GM12874 (cell line): ENCODE data around the gene MRPL36.

ENCODE experiments used
- CTCF ChIP-seq: IDR thresholded peaks from 2 replicates; pipeline ENCODE4 v1.5.1; 2011; ENCODE audit warnings: low read depth, mild to moderate bottlenecking, control low read depth, low read length, moderate library complexity; ENCODE audit not compliant: insufficient read depth

MRPL36 gene

GRCh38 chr5:1830571-1831228, 31.1 kb upstream of the MRPL36 start:
- no peak for TF ChIP-seq CTCF

DNA sequence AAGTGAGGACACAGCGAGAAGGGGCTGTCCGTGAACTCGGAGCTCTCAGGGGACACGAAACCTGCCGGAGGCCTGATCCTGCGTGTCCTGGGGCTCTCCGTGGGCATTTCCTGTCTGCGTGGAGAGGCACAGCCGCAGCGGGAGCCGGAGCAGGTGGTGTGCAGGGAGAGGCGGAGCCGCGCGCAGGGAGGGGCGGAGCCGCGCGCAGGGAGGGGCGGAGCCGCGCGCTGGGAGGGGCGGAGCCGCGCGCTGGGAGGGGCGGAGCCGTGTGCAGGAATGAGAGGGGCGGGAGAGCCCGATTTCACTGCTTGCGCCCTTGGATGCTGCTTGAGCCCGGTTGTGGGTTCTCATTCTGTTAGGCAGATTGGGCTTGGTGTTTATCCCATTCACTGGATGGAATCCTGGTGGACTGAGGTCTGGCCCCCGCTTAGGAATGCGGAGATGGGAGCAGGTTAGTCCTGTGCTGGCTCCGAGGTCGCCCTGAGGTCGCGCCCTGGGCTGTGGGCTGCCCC, 28.3 kb upstream of the MRPL36 start:
- no peak for TF ChIP-seq CTCF

DNA sequence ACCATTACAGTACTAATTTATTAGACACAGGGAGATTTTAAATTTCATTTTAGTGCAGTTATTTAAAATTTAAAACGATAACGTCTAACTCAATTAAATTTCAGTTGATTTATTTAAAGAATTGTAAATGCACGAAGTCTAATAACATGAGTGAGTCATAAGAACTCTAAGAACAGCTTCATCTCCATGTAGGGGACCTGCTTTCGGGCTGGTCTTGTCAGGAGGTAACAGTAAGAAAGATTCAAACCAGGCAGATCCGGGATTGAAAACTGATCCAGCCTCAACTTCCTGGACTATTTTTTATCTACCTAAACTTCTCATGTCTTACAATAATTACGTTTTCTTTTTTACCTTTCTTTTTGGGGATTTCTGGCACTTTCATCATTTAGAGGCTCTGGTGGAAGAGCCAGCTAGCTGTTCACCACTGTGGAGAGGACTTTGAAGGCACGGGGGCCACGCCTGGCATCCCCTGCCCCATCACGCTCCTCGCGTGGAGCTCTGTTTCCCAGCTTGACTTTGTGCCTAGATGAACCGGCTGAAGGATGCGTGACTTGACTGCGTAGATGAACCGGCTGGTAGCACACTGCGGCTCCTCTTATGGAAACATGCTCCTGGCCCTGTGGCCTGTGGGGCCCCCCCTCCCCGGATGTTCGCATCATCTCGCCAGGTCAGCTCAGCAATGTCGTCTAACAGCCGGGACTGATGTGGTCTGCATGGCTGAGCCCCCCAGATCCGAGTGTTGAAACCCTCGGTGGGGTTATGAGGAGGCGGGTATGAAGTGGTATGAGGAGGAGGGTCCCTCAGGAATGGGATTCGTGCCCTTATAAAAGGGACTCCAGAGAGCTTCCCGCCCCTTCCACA, 27.6 kb upstream of the MRPL36 start:
- TF ChIP-seq CTCF = no peak

GRCh38 chr5:1826235-1826980, 26.8 kb upstream of the MRPL36 start:
- no peak for TF ChIP-seq CTCF

DNA sequence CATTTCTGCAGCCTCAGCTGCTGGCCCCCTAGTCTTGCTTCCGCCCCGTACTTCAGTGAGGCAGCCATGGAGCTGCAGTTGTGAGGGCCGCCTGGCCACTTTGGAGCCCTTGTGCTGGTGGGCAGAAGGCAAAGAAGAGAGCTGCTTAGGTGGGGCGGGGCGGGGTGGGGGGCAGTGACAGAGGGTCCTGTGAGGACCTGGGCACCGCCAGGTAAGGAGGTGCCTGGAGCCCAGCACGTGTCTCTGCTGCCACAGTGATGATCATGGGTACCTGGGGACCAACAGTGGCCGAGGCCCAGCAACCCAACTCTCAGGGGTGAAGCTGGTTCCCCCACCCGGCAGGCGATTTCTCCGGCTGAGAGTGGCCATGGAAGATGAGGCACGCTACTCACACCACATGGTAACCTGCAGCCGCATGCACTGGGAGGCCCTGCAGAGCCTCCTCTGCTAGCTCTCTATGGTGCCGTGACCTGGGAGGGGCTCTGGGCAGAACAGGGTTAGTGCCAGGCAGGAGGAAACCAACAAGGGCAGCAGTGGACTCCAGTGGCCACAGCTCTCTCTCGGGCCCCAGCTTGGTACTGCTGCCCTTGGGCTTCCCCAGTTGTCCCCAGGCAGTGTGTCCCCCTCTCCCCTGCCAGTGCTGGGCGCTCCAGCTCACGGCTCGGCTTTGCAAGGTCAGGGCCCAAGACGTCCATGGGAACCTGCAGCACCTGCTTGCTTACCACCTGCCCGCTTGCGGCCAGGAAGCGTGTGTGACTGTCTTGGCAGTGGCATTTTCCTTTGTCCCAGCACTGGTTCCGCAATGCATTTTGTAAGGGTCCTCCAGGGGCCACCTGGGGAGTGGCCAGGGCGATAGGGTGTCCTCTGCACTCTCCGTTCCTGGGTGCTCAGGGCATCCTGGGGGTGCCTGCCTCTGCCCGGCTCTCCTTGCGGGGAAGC, 25.5 kb upstream of the MRPL36 start:
- no peak for TF ChIP-seq CTCF

GRCh38 chr5:1824109-1824821, 24.6 kb upstream of the MRPL36 start:
- TF ChIP-seq CTCF = no peak
